IPS-15b (cell line): ENCODE measurements around the gene MRC1.

Experiments
- H3K27me3 ChIP-seq: one replicate; pipeline ENCODE4 v1.6.1; 2013; ENCODE audit warnings: low read length; ENCODE audit not compliant: control insufficient read depth, insufficient read depth
- H3K36me3 ChIP-seq: one replicate; pipeline ENCODE4 v1.6.1; 2013; ENCODE audit warnings: low read length; ENCODE audit not compliant: control insufficient read depth, insufficient read depth
- H3K4me1 ChIP-seq: one replicate; pipeline ENCODE4 v1.6.1; 2013; ENCODE audit warnings: mild to moderate bottlenecking, low read length; ENCODE audit not compliant: control insufficient read depth, insufficient read depth
- H3K4me3 ChIP-seq: one replicate; pipeline ENCODE4 v1.5.1; 2013; ENCODE audit warnings: low read depth, low read length
- H3K9ac ChIP-seq: one replicate; pipeline ENCODE4 v1.6.1; 2013; ENCODE audit warnings: low read depth, mild to moderate bottlenecking, low read length
- H3K9me3 ChIP-seq: one replicate; pipeline ENCODE4 v1.6.1; 2013; ENCODE audit warnings: mild to moderate bottlenecking, low read length; ENCODE audit not compliant: control insufficient read depth, insufficient read depth

The MRC1 gene

DNA sequence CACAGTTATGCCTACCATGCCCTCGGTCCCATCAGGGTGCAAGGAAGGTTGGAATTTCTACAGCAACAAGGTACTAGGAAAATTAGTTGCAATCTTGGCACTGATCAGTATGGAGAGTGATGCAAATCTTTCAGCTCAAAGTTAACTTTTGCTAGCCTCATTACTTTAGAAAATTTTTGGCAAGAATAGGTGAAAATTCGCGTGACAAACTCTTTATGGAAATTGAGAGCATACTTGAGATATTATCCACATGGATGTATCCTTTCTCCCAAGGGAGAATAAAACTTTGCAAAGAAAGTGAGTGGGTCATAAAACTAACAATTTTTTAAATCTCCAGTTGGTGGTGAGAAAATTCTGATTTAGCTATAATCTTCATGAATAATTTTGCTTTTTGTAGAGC lies 71.5 kb downstream of the MRC1 start:
- no peaks in the 10 kb centered on the region for H3K27me3 ChIP-seq
- H3K4me3 ChIP-seq, result no peak overlapping the region

DNA sequence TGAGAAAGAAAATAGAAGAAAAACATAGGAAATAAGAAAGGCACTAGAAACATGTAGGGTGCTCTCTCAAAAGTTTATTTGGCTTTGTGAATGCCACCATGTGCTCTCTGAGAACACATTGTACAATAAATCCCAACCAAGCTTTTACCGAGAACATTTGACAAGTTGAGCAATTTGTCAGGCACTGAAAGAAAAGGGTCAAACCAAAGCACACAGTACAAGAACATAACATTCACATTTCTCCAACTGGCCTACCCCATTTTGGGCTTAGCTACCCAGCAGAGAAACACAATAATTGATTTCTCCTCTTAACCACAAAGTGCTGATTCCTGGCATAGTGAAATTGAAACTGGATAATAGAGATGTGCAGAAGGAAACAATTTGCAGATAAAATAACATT lies 73.4 kb downstream of the MRC1 start:
- Histone ChIP-seq H3K4me3 (no peak overlapping the region), H3K9ac (no peak overlapping the region), H3K36me3 (no peaks in the 10 kb centered on the region), H3K27me3 (no peaks in the 10 kb centered on the region), H3K9me3 (no peaks in the 10 kb centered on the region), H3K4me1 (no peaks in the 10 kb centered on the region)

More for the DNA sequence above, 71.5 kb downstream of the MRC1 start:
- no peaks in the 10 kb centered on the region for H3K9me3 ChIP-seq
- no peaks in the 10 kb centered on the region for H3K36me3 ChIP-seq
- H3K4me1 ChIP-seq, result no peaks in the 10 kb centered on the region
- H3K9ac ChIP-seq, result no peak overlapping the region

DNA sequence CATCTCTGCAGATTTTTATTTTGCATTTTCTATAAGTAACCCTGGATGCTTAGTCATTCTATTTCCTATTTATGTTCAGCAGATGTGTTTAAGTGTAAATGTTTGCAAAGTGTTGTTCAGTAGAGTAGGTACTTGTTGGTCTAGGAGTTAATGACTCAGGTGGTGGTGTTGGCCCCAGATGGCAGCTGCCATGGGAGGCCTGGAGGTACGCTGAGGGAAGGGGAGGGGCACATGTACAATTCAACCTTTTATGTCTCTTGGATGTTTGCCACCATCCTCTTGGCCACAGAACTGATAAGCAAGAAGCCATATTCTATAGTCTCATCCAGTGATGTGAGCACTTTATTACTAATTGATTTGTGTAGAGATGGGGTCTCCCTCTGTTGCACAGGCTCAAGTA lies 74.5 kb downstream of the MRC1 start:
- H3K9me3 ChIP-seq, result no peaks in the 10 kb centered on the region
- no peaks in the 10 kb centered on the region for H3K4me1 ChIP-seq
- no peaks in the 10 kb centered on the region for H3K27me3 ChIP-seq
- no peak overlapping the region for H3K9ac ChIP-seq
- H3K36me3 ChIP-seq, result no peaks in the 10 kb centered on the region
- no peak overlapping the region for H3K4me3 ChIP-seq

DNA sequence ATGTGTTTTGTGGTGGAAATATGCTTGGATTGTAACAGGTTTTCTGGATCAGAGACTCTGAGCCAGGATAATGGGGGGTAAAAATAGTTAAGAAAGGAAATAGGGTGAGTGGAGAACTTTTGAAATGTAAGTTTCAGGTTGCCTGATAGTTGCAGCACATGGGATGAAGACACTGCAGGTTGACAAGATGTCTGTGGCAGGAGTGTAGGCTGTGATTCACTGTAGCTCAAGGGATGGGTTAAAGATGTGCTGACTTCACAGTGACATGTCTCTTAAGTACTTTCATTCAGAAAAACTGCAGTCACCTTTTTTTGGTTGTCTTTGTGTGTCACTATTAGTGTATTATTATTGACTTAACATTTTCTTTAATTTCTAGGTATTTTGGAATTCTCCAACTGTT lies 79.0 kb downstream of the MRC1 start:
- Histone ChIP-seq H3K4me1 (no peaks in the 10 kb centered on the region), H3K9me3 (no peaks in the 10 kb centered on the region), H3K4me3 (no peak overlapping the region), H3K36me3 (no peaks in the 10 kb centered on the region), H3K9ac (no peak overlapping the region), H3K27me3 (no peaks in the 10 kb centered on the region)

DNA sequence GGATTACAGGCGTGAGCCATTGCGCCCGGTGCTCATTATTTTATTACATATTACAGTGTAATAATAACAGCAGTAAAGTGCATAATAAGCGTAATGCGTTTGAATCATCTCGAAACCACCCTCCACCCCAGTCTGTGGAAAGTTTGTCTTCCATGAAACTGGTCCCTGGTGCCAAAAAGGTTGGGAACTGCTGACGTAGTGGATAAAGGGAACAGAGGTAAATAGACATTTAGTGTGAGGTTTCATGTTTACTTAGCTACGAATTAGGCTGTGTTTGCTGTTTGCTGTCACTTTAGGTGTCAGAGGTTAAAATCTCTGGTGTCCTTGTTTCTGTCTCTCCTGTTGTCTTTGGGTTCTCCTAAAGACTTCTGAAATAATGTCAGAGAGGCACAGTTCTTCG lies 82.3 kb downstream of the MRC1 start:
- Histone ChIP-seq H3K4me1 (no peaks in the 10 kb centered on the region), H3K9ac (no peak overlapping the region), H3K36me3 (no peaks in the 10 kb centered on the region), H3K4me3 (no peak overlapping the region), H3K27me3 (no peaks in the 10 kb centered on the region), H3K9me3 (no peaks in the 10 kb centered on the region)

DNA sequence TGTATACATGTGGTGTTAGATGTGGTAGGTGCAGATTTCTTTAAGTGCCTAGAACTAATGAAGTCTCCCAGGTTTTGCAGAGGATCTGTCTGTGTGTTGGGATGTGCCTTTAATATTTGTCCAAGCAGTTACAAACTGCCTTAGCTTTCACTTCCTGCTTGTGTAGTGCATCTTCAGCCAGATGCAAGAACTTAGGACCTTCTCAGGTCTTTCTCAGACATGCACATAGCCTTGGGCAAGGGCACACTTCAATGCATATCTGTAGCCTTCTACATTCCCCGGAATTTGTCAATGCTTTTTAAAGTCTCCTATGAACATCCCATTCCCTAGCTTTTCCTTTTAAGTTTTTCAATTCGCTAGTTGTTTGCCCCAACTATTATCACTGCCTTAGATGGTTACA lies 95.4 kb downstream of the MRC1 start:
- no peaks in the 10 kb centered on the region for H3K4me1 ChIP-seq
- no peaks in the 10 kb centered on the region for H3K36me3 ChIP-seq
- H3K9ac ChIP-seq, result no peak overlapping the region
- no peaks in the 10 kb centered on the region for H3K9me3 ChIP-seq
- H3K4me3 ChIP-seq, result no peak overlapping the region
- no peaks in the 10 kb centered on the region for H3K27me3 ChIP-seq

DNA sequence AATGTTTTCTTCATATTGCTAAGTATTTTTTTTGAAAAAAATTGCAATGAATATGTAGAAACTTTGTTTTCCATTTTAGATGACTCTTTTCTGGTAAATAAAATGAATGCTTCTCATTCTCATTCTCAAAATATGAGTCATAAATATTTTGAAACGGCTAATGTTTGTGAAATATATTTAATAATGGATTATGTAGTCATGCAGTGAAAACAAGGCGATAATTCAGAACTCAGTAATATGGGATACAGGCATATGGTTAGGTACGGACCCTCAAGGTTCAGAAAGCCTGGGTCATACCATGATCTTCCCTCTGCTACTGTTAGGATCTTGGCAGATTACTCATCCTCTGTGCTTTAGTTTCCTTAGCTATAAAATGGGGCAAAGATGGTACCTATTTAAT lies 96.3 kb downstream of the MRC1 start:
- Histone ChIP-seq H3K9me3 (no peaks in the 10 kb centered on the region), H3K27me3 (no peaks in the 10 kb centered on the region), H3K4me1 (no peaks in the 10 kb centered on the region), H3K9ac (no peak overlapping the region), H3K36me3 (no peaks in the 10 kb centered on the region), H3K4me3 (no peak overlapping the region)

DNA sequence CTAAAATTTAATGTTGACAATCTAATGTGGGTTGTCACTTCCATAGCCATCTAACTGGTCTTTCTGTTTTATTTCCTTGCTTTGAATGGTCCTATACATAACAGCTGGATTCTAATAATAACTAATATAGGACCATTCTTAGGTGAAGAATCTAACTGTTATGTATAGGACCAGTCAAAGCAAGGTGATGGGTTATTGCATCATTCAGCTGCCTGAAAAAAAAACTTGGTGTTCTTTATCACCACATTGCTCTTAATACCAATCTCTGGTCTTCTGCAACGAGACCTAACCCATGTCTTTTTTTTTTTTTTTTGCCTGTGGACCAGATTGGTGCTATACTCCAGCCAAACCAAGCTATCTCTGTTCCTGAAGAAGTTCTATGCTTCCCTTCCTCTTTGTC lies 96.9 kb downstream of the MRC1 start:
- Histone ChIP-seq H3K4me1 (no peaks in the 10 kb centered on the region), H3K36me3 (no peaks in the 10 kb centered on the region), H3K9ac (no peak overlapping the region), H3K27me3 (no peaks in the 10 kb centered on the region), H3K9me3 (no peaks in the 10 kb centered on the region), H3K4me3 (no peak overlapping the region)

DNA sequence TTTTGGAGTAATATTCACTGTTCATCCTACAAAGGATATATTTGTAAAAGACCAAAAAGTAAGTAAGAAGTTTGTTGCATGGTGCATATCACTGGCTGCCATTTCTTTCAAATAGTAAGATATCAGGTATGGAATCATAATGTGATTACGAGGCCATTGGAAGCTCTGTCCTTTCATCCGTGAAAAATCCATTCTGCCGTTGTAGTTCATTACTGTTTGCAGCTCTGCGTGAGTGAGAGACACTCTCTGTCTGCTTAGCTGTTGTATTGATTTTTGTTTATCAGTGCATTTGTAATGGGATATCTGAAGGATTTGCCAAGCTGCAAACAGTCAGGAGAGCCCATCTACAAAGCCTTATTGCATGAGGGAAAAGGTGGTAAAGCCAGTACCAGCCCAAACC lies 98.5 kb downstream of the MRC1 start:
- no peaks in the 10 kb centered on the region for H3K4me1 ChIP-seq
- no peak overlapping the region for H3K9ac ChIP-seq
- no peaks in the 10 kb centered on the region for H3K36me3 ChIP-seq
- no peaks in the 10 kb centered on the region for H3K9me3 ChIP-seq
- no peaks in the 10 kb centered on the region for H3K27me3 ChIP-seq
- no peak overlapping the region for H3K4me3 ChIP-seq

DNA sequence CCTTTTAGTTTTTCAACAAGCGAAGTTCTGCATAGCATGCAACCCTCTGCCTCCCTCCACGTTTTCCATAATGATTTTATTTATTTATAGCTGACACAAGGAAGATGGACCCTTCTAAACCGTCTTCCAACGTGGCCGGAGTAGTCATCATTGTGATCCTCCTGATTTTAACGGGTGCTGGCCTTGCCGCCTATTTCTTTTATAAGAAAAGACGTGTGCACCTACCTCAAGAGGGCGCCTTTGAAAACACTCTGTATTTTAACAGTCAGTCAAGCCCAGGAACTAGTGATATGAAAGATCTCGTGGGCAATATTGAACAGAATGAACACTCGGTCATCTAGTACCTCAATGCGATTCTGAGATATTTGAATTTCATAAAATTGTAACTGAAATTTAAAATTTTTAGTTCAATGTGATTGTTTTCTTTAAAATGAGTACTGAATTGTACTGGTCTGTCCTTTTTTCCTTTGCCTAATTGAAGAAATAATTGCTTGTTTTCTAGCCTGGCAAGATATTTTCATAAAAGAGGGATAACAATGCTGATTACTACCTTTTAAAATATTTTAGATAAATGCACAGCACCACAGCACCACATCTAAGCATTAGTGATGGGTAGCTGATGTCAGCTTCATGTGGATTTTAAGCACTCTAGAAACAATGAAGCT lies 101.1 kb downstream of the MRC1 start:
- no peaks in the 10 kb centered on the region for H3K4me1 ChIP-seq
- H3K9ac ChIP-seq, result no peak overlapping the region
- H3K4me3 ChIP-seq, result no peak overlapping the region
- no peaks in the 10 kb centered on the region for H3K27me3 ChIP-seq
- H3K36me3 ChIP-seq, result no peaks in the 10 kb centered on the region
- H3K9me3 ChIP-seq, result no peaks in the 10 kb centered on the region

DNA sequence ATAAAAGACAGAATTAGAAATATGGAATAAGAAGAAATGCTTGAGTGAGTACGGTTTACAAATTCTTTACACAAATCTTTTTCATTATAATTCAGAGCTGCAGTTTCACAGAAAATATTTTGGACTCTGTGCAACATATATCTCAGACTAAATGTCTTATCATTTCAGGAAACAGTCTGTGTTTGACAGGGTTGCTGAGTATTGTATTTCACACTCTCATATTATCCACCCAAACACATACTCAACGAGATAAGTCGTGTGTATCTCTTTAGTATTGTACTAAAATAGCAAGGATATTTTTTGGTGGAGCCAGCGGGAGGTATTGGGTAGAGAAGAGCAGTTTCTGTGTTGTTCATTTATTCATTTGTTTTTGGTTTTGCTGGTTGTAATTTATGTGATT lies 103.6 kb downstream of the MRC1 start:
- Histone ChIP-seq H3K4me3 (no peak overlapping the region), H3K9ac (no peak overlapping the region), H3K9me3 (no peaks in the 10 kb centered on the region), H3K4me1 (no peaks in the 10 kb centered on the region), H3K27me3 (no peaks in the 10 kb centered on the region), H3K36me3 (no peaks in the 10 kb centered on the region)

DNA sequence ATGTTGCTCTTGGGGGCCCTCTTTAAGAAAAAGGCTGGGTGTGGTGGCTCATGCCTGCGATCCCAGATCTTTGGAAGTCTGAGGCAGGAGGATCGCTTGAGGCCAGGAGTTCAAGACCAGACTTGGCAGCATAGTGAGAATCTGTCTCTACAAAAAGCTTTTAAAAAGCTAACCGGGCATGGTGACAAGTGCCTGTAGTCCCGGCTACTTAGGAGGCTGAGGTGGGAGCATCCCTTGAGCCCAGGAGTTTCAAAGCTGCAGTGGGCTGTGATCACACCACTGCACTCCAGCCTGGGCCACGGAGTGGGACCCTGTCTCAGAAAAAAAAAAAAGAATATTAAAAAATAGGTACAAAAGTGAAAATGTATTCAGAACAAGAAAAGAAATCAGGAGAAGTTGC lies 104.5 kb downstream of the MRC1 start:
- Histone ChIP-seq H3K4me3 (no peak overlapping the region), H3K36me3 (no peaks in the 10 kb centered on the region), H3K4me1 (peaks cover 5% of the 10 kb centered on the region), H3K9me3 (no peaks in the 10 kb centered on the region), H3K9ac (no peak overlapping the region), H3K27me3 (no peaks in the 10 kb centered on the region)
